Neuronal stem cell (in vitro differentiated cells): ENCODE results near the gene PNPLA1. TPM values are rescaled to one million over a fixed set of nuclear protein-coding genes. Genes with fewer than 3 reads are reported as not detected.
A peak's percentile ranks its signal among the peaks of the same experiment; 100 is the strongest.

Experiments used
- DNase-seq: peaks from one replicate; pipeline ENCODE4 v3.0.0-alpha.2; 2013; ENCODE audit warnings: low spot score
- H2AFZ ChIP-seq: one replicate; pipeline ENCODE4 v1.6.1; 2013; ENCODE audit warnings: mild to moderate bottlenecking, low read length, inconsistent platforms
- H2AK5ac ChIP-seq: 2 replicates; pipeline ENCODE4 v1.6.1; 2013; ENCODE audit warnings: low read depth, mild to moderate bottlenecking, inconsistent platforms, low read length, moderate library complexity, mixed read lengths
- H2BK120ac ChIP-seq: 2 replicates; pipeline ENCODE4 v1.6.1; 2013; ENCODE audit warnings: low read depth, mild to moderate bottlenecking, inconsistent platforms, low read length, moderate library complexity, mixed read lengths
- H2BK12ac ChIP-seq: one replicate; pipeline ENCODE4 v1.6.1; 2013; ENCODE audit warnings: low read length, inconsistent platforms
- H2BK15ac ChIP-seq: 2 replicates; pipeline ENCODE4 v1.6.1; 2013; ENCODE audit warnings: mild to moderate bottlenecking, low read length, inconsistent platforms, mixed read lengths
- H2BK5ac ChIP-seq: one replicate; pipeline ENCODE4 v1.6.1; 2013; ENCODE audit warnings: inconsistent platforms, mild to moderate bottlenecking, low read length, moderate library complexity
- H3K14ac ChIP-seq: one replicate; pipeline ENCODE4 v1.6.1; 2013; ENCODE audit warnings: low read length, inconsistent platforms
- H3K18ac ChIP-seq: 2 replicates; pipeline ENCODE4 v1.6.1; 2013; ENCODE audit warnings: low read length, inconsistent platforms
- H3K23ac ChIP-seq: 2 replicates; pipeline ENCODE4 v1.6.1; 2013; ENCODE audit warnings: low read depth, mild to moderate bottlenecking, mixed read lengths, low read length, inconsistent platforms; ENCODE audit not compliant: poor library complexity
- H3K27ac ChIP-seq: replicated peaks from 3 replicates; pipeline ENCODE4 v1.5.1; 2013; ENCODE audit warnings: low read length, inconsistent platforms
- H3K27me3 ChIP-seq, 3 experiments: 2 replicates each; pipeline ENCODE4 v1.6.1; 2013; ENCODE audit warnings: low read length in 3 of 3, mild to moderate bottlenecking in 2 of 3, inconsistent platforms in 1 of 3, low read depth in 1 of 3, mixed read lengths in 1 of 3, moderate library complexity in 1 of 3; ENCODE audit not compliant: control insufficient read depth in 3 of 3, insufficient read depth in 3 of 3
- H3K36me3 ChIP-seq, 2 donors: replicated peaks in 1 of 2; 2 replicates each; pipeline ENCODE4 v1.6.1; 2013; ENCODE audit warnings: low read length in 2 of 2; ENCODE audit not compliant: control insufficient read depth in 2 of 2, insufficient read depth in 2 of 2
- H3K4ac ChIP-seq: 2 replicates; pipeline ENCODE4 v1.6.1; 2013; ENCODE audit warnings: inconsistent platforms, mild to moderate bottlenecking, low read length, moderate library complexity
- H3K4me1 ChIP-seq, 2 donors: 1 replicate in 1 of 2; 2 replicates in 1 of 2; pipeline ENCODE4 v1.6.1; 2013; ENCODE audit warnings: low read length in 2 of 2, low read depth in 1 of 2; ENCODE audit not compliant: control insufficient read depth in 2 of 2, insufficient read depth in 1 of 2
- H3K4me2 ChIP-seq: one replicate; pipeline ENCODE4 v1.6.1; 2013; ENCODE audit warnings: mild to moderate bottlenecking, low read length, inconsistent platforms; ENCODE audit not compliant: insufficient read depth, poor library complexity, severe bottlenecking
- H3K4me3 ChIP-seq, 2 donors: 2 replicates each; pipeline ENCODE4 v1.5.1; 2013; ENCODE audit warnings: low read length in 2 of 2, mild to moderate bottlenecking in 2 of 2, inconsistent platforms in 1 of 2, moderate library complexity in 1 of 2
- H3K79me1 ChIP-seq: one replicate; pipeline ENCODE4 v1.6.1; 2013; ENCODE audit warnings: low read depth, mild to moderate bottlenecking, inconsistent platforms, low read length, moderate library complexity
- H3K9ac ChIP-seq: one replicate; pipeline ENCODE4 v1.6.1; 2013; ENCODE audit warnings: mild to moderate bottlenecking, low read depth, low read length, inconsistent platforms; ENCODE audit not compliant: poor library complexity
- H3K9me3 ChIP-seq, 2 donors: replicated peaks in 1 of 2; 2 replicates each; pipeline versions ENCODE3 to v1.6.1; 2013; ENCODE audit warnings: low read length in 2 of 2, mild to moderate bottlenecking in 2 of 2, inconsistent platforms in 1 of 2, low read depth in 1 of 2, mixed read lengths in 1 of 2, moderate library complexity in 1 of 2; ENCODE audit not compliant: control insufficient read depth in 2 of 2, insufficient read depth in 1 of 2
- H4K8ac ChIP-seq: one replicate; pipeline ENCODE4 v1.6.1; 2013; ENCODE audit warnings: low read depth, mild to moderate bottlenecking, inconsistent platforms, low read length, moderate library complexity
- H4K91ac ChIP-seq: one replicate; pipeline ENCODE4 v1.6.1; 2013; ENCODE audit warnings: low read length, low read depth, mild to moderate bottlenecking, inconsistent platforms; ENCODE audit not compliant: poor library complexity
- WGBS, 2 donors: extraction: QIAGEN DNeasy Blood & Tissue Kit; methylation state at CpG; one replicate each; pipeline ENCODE4 v1.1.7; 2013; ENCODE audit warnings: missing lambda C conversion rate in 2 of 2, mixed read lengths in 1 of 2; ENCODE audit not compliant: insufficient read length in 2 of 2, insufficient replicate concordance in 1 of 2; ENCODE audit errors: extremely low coverage in 2 of 2; 5-methylcytosine and 5-hydroxymethylcytosine counted together
- polyA plus RNA-seq, 2 experiments: library from polyadenylated mRNA; stranded (reverse); fragments of 200-250 nt; gene quantifications; one replicate each; pipeline ENCODE4 v1.2.3, GENCODE V29; 2013

Gene PNPLA1
- 0.04 TPM for polyA plus RNA-seq (2013, experiment 1 of 2)
- 0.07 TPM for polyA plus RNA-seq (2013, experiment 2 of 2)

GRCh38 chr6:36269834-36270705 lies at the start of gene PNPLA1:
TSS of gene PNPLA1 (plus strand) at chr6:36270060. CDS start at chr6:36270460, 400 bp downstream.
- DNase-seq = no peak
- Histone ChIP-seq H3K18ac (peak within 1 kb of the TSS; percentile 32), H3K9ac (no peak within 1 kb of the TSS), H3K27ac (no peak within 1 kb of the TSS), H2AFZ (no peak within 1 kb of the TSS), H3K4me1 (no peaks in the 10 kb centered on the region), H3K9me3 (peaks cover 0 to 3% of the 10 kb centered on the region in 2 donors), H3K36me3 (no peaks in the 10 kb centered on the region), H3K4me2 (no peak within 1 kb of the TSS), H4K91ac (no peak within 1 kb of the TSS), H3K4me3 (no peak within 1 kb of the TSS), H3K4ac (no peak within 1 kb of the TSS), H4K8ac (no peak within 1 kb of the TSS), H3K14ac (no peak within 1 kb of the TSS), H2AK5ac (no peak within 1 kb of the TSS), H2BK15ac (no peak within 1 kb of the TSS), H3K23ac (peak within 1 kb of the TSS; percentile 66), H3K79me1 (no peaks in the 10 kb centered on the region), H3K27me3 (peaks cover 0 to 6% (median 0%) of the 10 kb centered on the region in 3 experiments), H2BK5ac (no peak within 1 kb of the TSS), H2BK120ac (no peak within 1 kb of the TSS), H2BK12ac (no peak within 1 kb of the TSS)
- WGBS, 2 donors = no CpG with 5 or more reads among the region's 32 CpGs

- no peaks in the 10 kb centered on the region for H3K79me1 ChIP-seq
- peaks cover 50 to 99% of the 10 kb centered on the region in 2 donors for H3K36me3 ChIP-seq
- H3K27ac ChIP-seq = no peak overlapping the region
- H3K23ac ChIP-seq = no peak overlapping the region
- no peak overlapping the region for H3K4me3 ChIP-seq
- no peaks in the 10 kb centered on the region for H3K27me3 ChIP-seq
- H4K8ac ChIP-seq = no peak overlapping the region
- no peak overlapping the region for H2BK12ac ChIP-seq
- no peak overlapping the region for H3K14ac ChIP-seq
- no peak overlapping the region for H2AFZ ChIP-seq
- H3K9me3 ChIP-seq = no peaks in the 10 kb centered on the region
- no peak overlapping the region for H3K4me2 ChIP-seq
- no peak overlapping the region for H2AK5ac ChIP-seq
- no peak overlapping the region for H2BK15ac ChIP-seq
- no peak overlapping the region for H3K4ac ChIP-seq
- H2BK120ac ChIP-seq = no peak overlapping the region
- H4K91ac ChIP-seq = no peak overlapping the region
- no CpG with 5 or more reads among the region's 4 CpGs for whole genome bisulfite sequencing, 2 donors
- no peaks in the 10 kb centered on the region for H3K4me1 ChIP-seq
- no peak overlapping the region for H2BK5ac ChIP-seq
- H3K18ac ChIP-seq = no peak overlapping the region
- H3K9ac ChIP-seq = no peak overlapping the region
- DNase-seq = no peak
These were observed 49.6 kb upstream of the PNPLA1 start for GRCh38 chr6:36220226-36220625.

GRCh38 chr6:36221674-36222073 lies 48.2 kb upstream of the PNPLA1 start:
- H4K8ac ChIP-seq = no peak overlapping the region
- H3K4me1 ChIP-seq = no peaks in the 10 kb centered on the region
- no peak overlapping the region for H3K18ac ChIP-seq
- no peak overlapping the region for H2BK12ac ChIP-seq
- H3K79me1 ChIP-seq = no peaks in the 10 kb centered on the region
- H3K9me3 ChIP-seq = no peaks in the 10 kb centered on the region
- WGBS, 2 donors = no CpG with 5 or more reads among the region's 2 CpGs
- H3K27me3 ChIP-seq = no peaks in the 10 kb centered on the region
- H2BK120ac ChIP-seq = no peak overlapping the region
- H3K36me3 ChIP-seq = peaks cover 40 to 99% of the 10 kb centered on the region in 2 donors
- no peak overlapping the region for H4K91ac ChIP-seq
- no peak overlapping the region for H3K4me3 ChIP-seq
- H2AFZ ChIP-seq = no peak overlapping the region
- H2BK5ac ChIP-seq = no peak overlapping the region
- no peak overlapping the region for H3K9ac ChIP-seq
- no peak overlapping the region for H2BK15ac ChIP-seq
- no peak overlapping the region for H3K27ac ChIP-seq
- H3K4ac ChIP-seq = no peak overlapping the region
- no peak overlapping the region for H3K4me2 ChIP-seq
- no peak for DNase-seq
- no peak overlapping the region for H2AK5ac ChIP-seq
- no peak overlapping the region for H3K23ac ChIP-seq
- no peak overlapping the region for H3K14ac ChIP-seq

GRCh38 chr6:36222924-36223323 lies 46.9 kb upstream of the PNPLA1 start:
- Histone ChIP-seq H3K14ac (no peak overlapping the region), H3K36me3 (peaks cover 31 to 99% of the 10 kb centered on the region in 2 donors), H2AK5ac (no peak overlapping the region), H3K4me2 (no peak overlapping the region), H4K8ac (no peak overlapping the region), H3K4me1 (no peaks in the 10 kb centered on the region), H3K27ac (no peak overlapping the region), H2BK12ac (no peak overlapping the region), H3K9me3 (no peaks in the 10 kb centered on the region), H3K4me3 (no peak overlapping the region), H3K79me1 (no peaks in the 10 kb centered on the region), H4K91ac (no peak overlapping the region), H2BK5ac (no peak overlapping the region), H3K27me3 (no peaks in the 10 kb centered on the region), H2BK120ac (no peak overlapping the region), H3K23ac (no peak overlapping the region), H2BK15ac (no peak overlapping the region), H3K18ac (no peak overlapping the region), H3K9ac (no peak overlapping the region), H3K4ac (no peak overlapping the region), H2AFZ (no peak overlapping the region)
- no CpG with 5 or more reads among the region's 4 CpGs for WGBS, 2 donors
- DNase-seq = no peak
